Measurements from ENCODE around the gene ATP5PD. TPM values are rescaled to one million over a fixed set of nuclear protein-coding genes. Genes with fewer than 3 reads are reported as not detected.

Gene ATP5PD
- total and polyA plus RNA-seq, 2 of the 13 experiments (the other 11 are each of a cell fraction or from before 2014, with no cell fraction given): 158 to 428 TPM

- peak; percentile 79; the same call in 1 of the 2 replicates for TF ChIP-seq ZBTB34 (CRISPR knock-in tag; IDR thresholded peaks at IDR 0.05)
- TF ChIP-seq CREB1 (IDR thresholded peaks at IDR 0.05): no peak
- TF ChIP-seq CREB1 (CRISPR knock-in tag; IDR thresholded peaks at IDR 0.05): no peak
- peak; percentile 77; the same call in 1 of the 2 replicates for TF ChIP-seq NFIC (IDR thresholded peaks at IDR 0.05; ENCODE audit: low read length)
- no peak for TF ChIP-seq GMEB1 (CRISPR knock-in tag; IDR thresholded peaks at IDR 0.05; ENCODE audit: borderline replicate concordance)
- no peak for TF ChIP-seq ZNF569 (CRISPR knock-in tag; IDR thresholded peaks at IDR 0.05; ENCODE audit: borderline replicate concordance)
- no peak for TF ChIP-seq MTF1 (CRISPR knock-in tag; IDR thresholded peaks at IDR 0.05)
- TF ChIP-seq ZBTB25 (CRISPR knock-in tag; IDR thresholded peaks at IDR 0.05): no peak
- no peak for TF ChIP-seq ZSCAN30 (CRISPR knock-in tag; IDR thresholded peaks at IDR 0.05)
- TF ChIP-seq EP300 (IDR thresholded peaks at IDR 0.05; ENCODE audit: low read depth in 2 of 2, low read length in 2 of 2): peak in 1 of 2 experiments; percentile 76; a peak in 1 of 4 replicates
- peak; percentile 40; the same call in 1 of the 2 replicates for TF ChIP-seq EP300 (CRISPR knock-in tag; IDR thresholded peaks at IDR 0.05; ENCODE audit: borderline replicate concordance)
- TF ChIP-seq ELK4 (CRISPR knock-in tag; IDR thresholded peaks at IDR 0.05; ENCODE audit: borderline replicate concordance): no peak
- TF ChIP-seq ERF (CRISPR knock-in tag; IDR thresholded peaks at IDR 0.05): peak; percentile 46; the same call in 1 of the 2 replicates
- peak; percentile 63; the same call in 1 of the 2 replicates for TF ChIP-seq HOXD1 (CRISPR knock-in tag; IDR thresholded peaks at IDR 0.05)
- TF ChIP-seq ZFX (CRISPR knock-in tag; IDR thresholded peaks at IDR 0.05; ENCODE audit: low read depth): no peak; the same call in 1 of the 2 replicates
- no peak for TF ChIP-seq SUZ12 (IDR thresholded peaks at IDR 0.05; ENCODE audit: low read depth, low read length)
- TF ChIP-seq PBX3 (CRISPR knock-in tag; IDR thresholded peaks at IDR 0.05; ENCODE audit: borderline replicate concordance): no peak
- no peak; the same call in 1 of the 2 replicates for TF ChIP-seq ZNF761 (CRISPR knock-in tag; conservative IDR thresholded peaks at IDR 0.05)
- TF ChIP-seq SMARCE1 (IDR thresholded peaks at IDR 0.05; ENCODE audit: borderline replicate concordance): no peak
- peak; percentile 55; the same call in 1 of the 2 replicates for TF ChIP-seq PITX1 (CRISPR knock-in tag; IDR thresholded peaks at IDR 0.05)
- TF ChIP-seq ETV5 (CRISPR knock-in tag; IDR thresholded peaks at IDR 0.05; ENCODE audit: borderline replicate concordance): peak; percentile 72
- TF ChIP-seq MAX (IDR thresholded peaks at IDR 0.05): peak; percentile 92
- TF ChIP-seq ZNF274 (CRISPR knock-in tag; IDR thresholded peaks at IDR 0.05): no peak; the same call in 1 of the 2 replicates
Observed at GRCh38 chr17:75090871-75091854, 44.4 kb upstream of the ATP5PD start (continued).
